HG02678 (cell line): Measurements from ENCODE around the gene PSMB9.
"Not testable (repeated sequence)": the region's sequence is repeated elsewhere in the genome, so short reads cannot be mapped to it uniquely, and the experiment has no call there.

Experiments
- ATAC-seq: cut with Tn5 transposase; IDR thresholded peaks from one replicate; pipeline ENCODE4 v1.9.1; 2021; ENCODE audit warnings: mild to moderate bottlenecking, moderate library complexity; ENCODE audit not compliant: unreplicated experiment

PSMB9 gene

DNA sequence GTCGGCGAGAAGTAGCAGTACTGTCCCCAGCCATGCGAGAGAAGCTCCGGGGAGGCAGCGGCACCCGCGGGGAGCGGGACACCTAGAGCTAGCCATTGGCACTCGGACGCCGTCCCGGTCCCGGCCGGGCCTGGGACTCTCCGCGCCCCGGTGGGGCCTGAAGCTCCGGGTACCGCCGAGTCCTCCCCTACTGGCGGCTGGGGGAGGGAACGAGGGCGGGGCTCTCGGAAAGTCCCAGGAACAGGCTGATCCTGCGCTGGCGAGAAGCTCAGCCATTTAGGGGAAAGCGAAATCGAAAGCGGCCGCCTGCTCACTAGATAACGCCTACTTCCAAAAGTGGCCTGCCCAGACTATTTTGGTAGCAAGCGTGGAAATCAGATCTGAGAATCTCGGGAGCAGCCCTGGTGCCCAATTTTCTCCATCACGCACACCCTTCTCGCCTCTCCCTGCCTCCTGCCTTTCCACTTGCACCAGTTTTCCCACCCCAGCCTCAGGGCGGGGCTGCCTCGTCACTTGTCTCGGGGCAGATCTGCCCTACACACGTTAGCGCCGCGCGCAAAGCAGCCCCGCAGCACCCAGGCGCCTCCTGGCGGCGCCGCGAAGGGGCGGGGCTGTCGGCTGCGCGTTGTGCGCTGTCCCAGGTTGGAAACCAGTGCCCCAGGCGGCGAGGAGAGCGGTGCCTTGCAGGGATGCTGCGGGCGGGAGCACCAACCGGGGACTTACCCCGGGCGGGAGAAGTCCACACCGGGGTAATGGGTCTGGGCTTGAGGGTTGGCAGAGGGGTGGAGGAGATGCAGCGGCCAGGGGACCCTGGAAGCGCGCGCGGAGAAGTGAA lies at the start of gene PSMB9, which contains the start of gene TAP1:
Gene PSMB9, plus strand, starts transcription at position 652 of the 835 bp plus-strand sequence. Its CDS starts 38 bp downstream, at position 690.
Gene TAP1, minus strand, starts transcription at position 164 of the 835 bp plus-strand sequence. Its CDS starts 68 bp downstream, at position 96.
- peak; percentile 76 for ATAC-seq

DNA sequence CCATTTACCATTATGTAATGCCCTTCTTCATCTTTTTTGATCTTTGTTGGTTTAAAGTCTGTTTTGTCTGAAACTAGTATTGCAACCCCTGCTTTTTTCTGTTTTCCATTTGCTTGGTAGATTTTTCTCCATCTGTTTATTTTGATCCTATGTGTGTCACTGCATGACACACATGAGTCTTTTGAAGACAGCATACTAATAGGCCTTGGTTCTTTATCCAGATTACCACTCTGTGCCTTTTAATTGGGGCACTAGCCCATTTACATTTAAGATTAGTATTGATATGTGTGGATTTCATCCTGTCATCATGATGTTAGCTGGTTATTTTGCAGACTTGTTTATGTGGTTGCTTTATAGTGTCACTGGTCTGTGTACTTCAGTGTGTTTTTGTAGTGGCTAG lies 48.6 kb upstream of the PSMB9 start:
- ATAC-seq, result not testable (repeated sequence)

DNA sequence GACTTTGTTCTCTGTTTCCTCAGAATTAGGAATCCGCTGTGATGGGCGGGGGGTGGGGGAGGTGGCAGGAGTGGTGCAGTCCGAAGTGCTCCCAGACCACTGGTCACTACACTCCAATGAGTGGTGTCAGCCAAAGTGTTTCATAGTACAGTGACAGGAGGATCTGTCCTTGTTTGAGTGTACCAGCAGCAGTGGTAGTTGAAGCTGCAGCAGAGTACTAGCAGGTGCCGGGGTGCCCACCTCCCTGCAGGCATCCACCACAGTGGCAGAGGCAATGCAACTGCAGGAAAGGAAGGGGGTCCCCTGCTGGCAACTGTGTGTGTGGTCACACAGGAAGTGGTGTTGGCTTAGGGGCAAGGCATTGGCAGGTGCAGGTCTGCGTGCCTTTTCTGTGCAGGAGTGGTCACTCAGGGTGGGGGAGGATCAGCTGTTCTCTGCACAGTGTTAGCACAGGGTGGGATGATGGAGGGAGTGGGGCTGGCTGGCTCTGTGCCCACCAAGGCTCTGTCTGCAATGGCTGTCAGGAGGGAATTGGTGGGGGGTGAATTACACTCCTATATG lies 46.9 kb upstream of the PSMB9 start:
- ATAC-seq, result no peak

DNA sequence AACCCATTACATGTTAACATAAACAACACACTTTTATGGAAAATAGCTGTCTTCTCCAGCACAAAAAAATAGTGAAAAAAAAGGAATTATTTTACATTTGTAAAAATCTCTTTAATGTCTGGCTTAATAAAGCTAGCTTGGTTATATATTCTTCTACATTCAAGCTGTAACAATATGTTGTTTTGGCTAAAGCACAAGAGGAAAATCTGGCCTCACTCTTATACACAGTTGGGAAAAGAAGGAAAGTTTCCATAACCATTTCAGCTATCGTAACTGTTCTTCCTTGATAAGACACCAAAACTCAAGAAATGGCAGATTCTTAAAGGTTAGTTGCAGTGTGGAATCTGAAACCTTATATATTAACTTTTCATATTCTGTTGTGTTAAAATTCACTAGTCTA lies 44.8 kb upstream of the PSMB9 start:
- no peak for ATAC-seq

DNA sequence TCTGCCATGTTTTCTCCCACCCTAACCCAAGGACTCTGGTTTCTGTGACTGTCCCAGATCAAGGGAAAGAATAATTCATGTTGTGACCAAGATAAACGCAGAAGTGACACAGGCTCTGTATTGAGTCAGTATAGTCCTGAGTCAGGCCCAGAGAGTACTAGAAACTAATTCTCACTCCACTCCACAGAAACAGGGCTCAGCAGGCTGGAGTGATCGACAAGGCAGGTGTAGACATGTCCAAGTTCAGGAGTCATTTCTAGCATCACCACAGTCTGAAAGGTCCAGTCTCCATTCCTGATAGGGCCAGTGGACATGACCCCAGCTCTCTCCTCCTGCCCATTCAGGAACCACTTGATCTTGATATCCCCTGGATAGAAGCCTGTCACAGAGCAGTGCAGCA lies 39.8 kb upstream of the PSMB9 start:
- no peak for ATAC-seq

DNA sequence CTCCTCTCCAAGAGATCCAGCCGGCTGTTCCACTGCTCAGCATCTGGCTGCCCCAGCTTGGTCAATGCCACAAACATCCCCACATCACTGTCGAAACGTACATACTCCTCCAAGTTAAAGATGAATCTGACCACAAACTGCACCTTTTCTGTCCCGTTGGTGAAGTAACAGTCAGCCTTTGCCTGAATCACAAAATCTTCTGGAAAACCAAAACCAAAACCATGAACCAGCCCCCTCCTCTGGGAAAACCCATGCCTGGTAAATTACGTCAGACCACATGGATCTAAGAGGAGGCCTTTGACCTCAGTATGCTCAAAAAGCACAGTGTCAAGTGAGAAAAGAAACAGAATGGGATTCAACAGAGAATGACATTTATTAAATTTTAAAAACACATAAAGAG lies 38.9 kb upstream of the PSMB9 start:
- no peak for ATAC-seq

DNA sequence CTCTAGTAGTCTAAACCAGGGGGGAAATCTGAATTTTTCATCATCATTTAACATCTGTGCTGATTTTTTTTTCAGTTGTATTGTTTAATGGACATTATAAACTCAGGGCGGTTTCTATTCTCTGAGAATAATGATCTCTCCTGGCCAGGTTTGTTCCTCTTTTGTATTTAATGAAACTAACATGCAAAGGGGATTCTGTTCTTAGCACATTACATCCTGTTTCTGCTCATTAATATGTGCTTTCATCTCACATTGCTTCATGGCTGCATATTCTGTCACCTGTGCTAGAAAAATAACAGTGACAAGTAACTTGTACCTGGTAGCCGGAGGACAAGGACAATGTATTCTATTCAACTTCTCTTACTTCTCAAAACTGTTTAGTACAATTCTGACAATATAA lies 38.0 kb upstream of the PSMB9 start:
- ATAC-seq, result peak; percentile 67

DNA sequence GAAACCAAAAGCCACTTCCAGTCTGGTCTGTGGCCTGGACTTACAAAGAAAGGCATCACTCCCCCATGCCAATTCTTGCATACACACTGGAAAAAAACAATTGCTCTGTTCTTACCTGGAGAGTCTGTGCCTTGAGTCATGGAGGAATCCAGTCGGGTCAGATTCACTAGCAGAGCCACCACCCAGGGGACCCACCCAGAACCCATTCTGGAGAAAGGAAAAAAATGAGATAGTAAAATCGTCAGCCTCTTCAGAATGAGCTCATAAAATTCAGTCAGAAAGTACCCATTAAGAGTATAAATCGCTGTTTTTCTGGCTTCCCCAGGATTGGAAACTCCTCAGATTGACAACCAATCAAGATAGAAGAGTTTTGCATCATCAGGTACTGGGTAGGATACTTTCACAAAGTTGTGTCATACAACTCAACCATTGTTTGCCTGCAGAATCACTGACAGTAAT lies 37.2 kb upstream of the PSMB9 start, which contains the start of gene HLA-DOB:
Gene HLA-DOB, minus strand, starts transcription at position 257 of the 459 bp plus-strand sequence. Its CDS starts 51 bp downstream, at position 206.
- peak; percentile 44 for ATAC-seq

DNA sequence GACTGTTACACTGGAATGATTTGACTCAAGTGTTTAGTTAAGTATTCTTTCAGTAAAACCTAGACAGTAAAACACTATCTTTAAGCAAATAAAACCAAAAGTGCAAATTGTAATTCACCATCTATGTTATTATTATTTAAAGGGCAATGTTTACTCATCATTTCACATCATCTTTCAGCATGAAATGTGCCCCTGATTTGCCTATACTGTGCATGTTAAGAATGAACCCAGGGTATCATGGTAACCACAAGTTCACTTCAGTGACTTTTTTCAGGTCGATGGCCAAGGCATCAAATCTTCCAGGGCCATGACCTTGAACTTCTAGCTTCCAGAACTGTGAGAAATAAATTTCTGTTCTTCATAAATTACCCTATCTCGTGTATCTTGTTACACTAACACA lies 35.1 kb upstream of the PSMB9 start:
- no peak for ATAC-seq

DNA sequence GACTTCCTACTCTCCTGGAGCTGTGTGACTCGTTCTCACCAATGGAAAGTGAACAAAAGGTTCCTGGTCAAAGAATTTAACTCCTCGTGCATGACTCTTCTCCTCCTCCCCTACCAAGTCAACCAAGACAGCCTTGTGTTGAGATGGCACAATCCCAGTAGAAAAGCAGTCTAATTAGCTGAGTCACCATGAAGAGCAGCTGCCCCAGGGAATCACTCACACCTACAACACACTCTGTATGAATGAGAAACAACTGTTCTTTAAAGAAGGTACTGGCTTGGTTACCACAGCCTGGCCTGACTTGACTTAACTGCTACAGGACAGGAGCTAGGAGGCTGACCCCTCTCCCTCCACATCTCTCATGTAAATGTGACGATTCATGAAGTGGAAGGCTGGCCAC lies 34.3 kb upstream of the PSMB9 start:
- no peak for ATAC-seq

DNA sequence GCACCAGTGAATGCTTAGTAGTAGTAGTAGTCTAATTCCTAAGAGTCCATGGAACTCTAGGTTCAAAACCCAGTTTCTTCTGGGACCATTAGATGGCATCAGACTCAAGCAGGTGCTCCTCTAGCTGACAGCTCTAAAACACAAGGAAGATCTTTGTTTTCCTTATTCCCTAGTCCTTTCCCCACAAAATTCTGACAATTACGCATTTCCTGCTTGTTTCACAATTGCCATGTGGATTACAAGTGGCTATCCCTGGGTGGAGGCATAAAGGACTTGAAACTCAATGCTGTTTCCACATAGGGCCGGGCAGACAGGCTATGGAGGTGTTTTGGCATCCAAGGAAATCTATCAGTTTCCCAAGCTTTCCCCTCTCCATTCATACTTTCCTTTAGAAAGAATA lies 28.0 kb upstream of the PSMB9 start:
- no peak for ATAC-seq

DNA sequence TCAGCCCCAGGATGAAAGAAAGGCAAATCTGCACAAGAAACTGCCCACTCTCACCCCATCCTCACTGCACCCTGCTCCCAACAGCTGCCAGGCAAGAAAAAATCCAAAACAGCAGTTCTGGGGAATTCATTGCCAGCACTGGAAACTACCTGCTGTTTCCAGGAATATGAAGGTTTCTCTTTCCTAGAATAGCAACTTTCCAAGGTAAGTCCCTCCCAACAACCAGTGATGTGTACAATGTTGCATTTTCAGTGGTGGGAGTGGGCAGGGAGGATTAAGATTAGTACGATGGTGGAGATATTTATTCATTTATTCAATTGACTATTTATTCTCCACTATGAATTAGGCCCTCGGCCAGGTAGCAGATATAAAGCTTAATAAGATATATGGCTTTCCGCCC lies 27.0 kb upstream of the PSMB9 start:
- ATAC-seq, result no peak

DNA sequence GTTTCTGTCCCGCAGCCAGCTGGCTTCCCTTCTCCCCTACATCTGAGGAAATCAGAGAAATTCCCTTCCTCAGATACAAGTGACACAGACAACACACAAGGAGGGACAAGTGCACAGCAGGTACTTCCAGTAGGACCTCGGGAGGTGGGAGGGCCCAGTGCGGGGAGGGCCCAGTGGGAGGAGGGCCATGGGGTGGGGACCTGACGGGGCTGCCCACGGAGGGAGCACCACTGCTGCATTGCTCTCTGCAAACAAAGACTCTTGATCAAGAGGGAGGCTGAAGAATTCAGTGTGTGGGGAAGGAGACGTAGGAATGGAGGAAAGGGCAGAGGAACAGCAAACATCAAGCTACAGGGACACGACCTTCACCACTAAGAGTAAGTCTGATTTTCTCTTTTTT lies 24.5 kb upstream of the PSMB9 start:
- ATAC-seq, result no peak

DNA sequence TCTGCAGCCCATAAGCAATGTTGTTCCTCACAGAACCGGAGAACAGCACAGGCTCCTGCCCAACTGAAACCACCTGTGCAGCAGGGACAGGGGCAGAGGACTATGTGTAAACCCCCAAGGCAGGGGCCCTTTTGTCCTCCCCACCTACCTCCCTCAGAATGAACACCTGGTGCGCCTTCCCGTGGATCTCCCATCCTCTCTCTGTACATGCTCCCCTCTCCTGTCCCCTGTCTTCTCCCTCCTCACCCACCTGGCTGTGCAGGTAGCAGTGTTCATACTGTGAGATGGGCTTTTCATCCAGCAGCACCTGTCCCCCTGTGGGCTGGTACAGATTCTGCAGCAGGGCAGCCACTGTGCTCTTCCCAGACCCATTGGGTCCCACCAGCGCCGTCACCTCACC lies 24.0 kb upstream of the PSMB9 start:
- no peak for ATAC-seq

DNA sequence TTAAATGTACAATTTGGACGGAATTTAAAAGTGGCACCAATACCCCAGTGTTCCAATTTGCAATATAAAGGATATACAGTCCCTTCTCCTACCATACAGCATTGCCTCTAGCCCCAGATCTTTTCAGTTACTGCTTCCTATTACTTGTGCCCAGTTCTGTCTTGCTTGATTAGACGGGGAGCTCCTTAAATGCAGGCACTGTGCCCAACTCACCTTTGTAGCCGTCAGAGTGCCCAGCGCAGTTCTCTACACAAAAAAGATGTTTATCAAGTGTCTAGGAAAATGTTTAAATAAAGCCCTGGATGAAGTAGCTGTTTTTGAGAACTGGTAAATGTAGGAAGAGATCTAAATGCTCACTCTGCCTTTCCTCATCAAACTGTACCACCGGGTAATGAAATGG lies 23.1 kb upstream of the PSMB9 start:
- ATAC-seq, result no peak

DNA sequence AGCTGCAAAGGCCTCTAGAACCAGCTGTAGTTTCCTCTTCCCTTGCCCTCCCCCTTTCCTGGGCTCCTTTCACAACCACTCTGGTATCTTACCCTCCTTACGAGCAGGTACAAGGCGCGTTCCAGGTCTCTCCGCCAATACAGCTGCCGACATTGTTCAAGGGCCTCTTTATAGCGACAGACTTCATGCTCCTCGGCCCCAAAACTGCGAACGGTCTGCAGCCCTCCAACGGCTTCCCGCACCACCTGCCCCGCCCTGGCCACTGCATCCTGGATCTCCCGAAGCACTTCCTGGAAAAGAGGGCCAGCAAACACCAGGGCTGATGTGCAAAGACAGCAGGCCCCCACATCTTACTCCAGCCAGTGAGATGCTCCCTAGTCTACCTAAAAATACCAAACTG lies 21.5 kb upstream of the PSMB9 start:
- no peak for ATAC-seq

DNA sequence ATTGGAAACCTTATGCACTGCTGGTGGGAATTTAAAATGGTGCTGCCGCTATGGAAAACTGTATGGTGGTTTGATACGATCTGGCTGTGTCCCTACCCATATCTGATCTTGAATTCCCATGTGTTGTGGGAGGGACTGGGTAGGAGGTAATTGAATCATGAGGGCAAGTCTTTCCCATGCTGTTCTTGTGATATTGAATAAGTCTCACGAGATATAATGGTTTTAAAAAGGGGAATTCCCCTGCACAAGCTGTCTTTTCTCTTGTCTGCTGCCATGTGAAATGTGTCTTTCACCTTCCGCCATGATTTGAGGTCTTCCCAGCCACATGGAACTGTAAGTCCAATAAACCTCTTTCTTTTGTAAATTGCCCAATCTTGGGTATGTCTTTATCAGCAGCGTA lies 20.3 kb upstream of the PSMB9 start:
- no peak for ATAC-seq

DNA sequence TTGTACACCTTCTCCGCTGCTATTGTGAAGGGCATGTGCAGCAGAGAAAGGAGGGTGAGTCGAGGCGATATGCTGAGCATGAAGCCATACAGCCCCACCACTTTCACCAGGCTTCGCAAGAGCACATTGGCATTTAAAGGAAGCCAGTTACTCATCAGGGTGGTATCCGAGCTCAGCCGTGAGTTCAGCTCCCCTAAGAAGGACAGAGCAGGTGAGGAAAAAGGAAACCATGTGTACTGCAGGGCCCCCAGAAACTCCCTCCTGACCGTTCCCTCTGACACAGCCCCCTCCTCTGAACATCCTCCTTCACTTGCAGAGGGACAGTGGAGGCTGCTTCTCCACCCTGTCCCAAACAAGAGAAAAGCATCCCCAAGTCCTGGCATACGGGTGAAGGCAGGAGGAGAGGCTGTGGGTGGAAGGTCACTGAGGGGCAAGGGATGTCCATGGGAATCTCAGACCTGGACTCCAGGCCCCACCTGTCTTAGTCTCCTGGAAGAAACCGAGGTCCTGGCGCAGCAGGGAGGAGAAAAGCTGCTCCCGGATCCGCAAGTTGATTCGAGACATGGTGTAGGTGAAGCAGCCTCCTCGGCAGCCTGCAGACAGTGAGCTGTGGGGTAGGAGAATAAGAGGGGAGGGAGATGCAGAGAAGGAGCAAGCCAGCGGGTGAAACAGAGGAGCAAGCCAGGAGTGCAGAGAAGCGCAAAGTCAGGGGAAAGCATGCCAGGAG lies 18.7 kb upstream of the PSMB9 start:
- no peak for ATAC-seq

DNA sequence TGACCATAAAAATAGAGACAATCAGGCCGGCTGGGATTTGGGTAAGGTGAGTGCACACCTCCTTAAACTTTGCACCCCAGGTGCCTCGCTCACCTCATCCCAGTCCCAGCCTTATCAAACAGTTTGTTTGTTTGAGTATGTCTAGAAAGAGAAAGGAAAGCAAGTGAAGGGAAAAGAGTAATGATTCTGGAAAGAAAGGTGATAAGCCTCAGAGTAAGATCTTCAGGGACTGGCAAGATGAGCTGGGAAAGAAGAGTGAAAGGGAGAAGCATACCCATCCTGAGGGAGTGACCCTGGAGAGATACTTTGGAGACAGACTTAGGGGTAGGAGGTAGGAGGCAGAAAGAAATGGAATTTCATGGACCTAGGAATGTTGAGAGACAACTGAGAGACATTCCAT lies 17.1 kb upstream of the PSMB9 start:
- ATAC-seq, result no peak

DNA sequence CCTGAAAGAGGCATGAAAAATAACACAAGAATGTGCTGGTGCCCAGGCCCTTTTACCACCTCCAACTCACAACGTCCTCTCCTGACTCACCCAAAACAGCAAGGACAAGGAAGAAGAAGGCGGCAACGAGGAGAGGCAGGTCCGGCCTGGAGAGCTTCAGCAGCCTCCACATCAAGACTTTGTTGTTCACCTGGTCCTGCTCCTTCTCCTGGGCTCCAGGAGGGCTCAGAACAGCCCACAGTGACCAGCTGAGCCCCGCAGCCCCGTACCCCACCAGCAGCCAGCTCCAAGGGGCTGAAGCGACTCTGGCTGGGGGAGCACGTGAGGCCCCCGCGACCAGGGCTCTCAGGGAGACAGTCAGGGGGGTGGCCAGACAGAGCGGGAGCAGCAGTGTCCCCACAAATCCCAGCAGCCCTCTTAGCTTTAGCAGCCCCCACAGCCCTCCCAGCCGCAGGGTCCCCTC lies 16.3 kb upstream of the PSMB9 start:
- ATAC-seq, result no peak

DNA sequence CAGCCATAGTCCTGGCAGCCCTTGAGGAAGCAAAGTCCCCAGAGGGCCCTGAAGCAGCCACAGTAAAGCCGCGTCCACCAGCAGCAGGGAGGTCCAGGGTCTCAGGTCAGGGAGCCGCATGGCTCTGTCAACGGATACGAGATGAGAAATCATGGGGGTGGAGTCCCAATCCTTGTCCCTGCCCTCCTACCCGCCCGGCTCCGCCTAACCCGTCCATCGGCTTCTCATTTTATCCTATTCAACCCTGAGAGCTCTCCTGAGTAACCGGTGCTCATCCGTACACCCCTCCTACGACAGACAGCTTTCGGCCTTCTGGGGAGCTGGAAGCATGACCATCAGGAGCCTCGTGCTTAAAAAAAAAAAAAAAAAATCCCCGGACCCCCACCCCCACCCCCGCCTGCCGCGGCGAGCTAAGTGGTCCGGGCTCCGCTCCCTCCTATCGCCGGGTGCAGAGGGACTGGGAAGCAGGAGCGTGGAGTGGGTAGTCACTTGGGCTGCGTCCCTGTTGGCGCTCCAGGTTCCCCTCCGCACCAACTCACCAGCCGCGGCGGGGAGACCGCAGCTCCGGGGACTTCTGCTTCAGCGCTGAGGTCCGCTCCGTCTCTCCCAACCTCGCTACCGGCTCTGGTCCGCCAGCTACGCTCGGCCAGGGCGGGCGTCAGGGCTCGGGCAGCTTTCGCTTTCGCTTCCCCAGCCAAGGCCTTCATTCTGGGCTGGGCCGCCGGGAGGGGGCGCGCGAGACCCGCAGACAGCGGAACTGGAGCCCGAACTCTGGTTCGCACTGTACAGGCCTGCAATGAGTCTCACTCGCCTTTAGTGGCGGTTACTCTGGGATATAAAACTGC lies 15.7 kb upstream of the PSMB9 start, which contains the start of gene TAP2:
Gene TAP2, minus strand, starts transcription at position 626 of the 845 bp plus-strand sequence. Its CDS starts 506 bp downstream, at position 120.
- ATAC-seq, result peak; percentile 79
